Activated CD4-positive, alpha-beta T cell treated with anti-CD3 and anti-CD28 coated beads, Interleukin-2, amount 50 U/mL, for 4 hours (primary cell): ENCODE results near the gene CACNA1B.
"Not testable (repeated sequence)": the region's sequence is repeated elsewhere in the genome, so short reads cannot be mapped to it uniquely, and the experiment has no call there.

Experiments
- DNase-seq, 2 experiments: peaks; one replicate each; pipeline ENCODE4 v3.0.0-alpha.2; 2020

The CACNA1B gene

DNA sequence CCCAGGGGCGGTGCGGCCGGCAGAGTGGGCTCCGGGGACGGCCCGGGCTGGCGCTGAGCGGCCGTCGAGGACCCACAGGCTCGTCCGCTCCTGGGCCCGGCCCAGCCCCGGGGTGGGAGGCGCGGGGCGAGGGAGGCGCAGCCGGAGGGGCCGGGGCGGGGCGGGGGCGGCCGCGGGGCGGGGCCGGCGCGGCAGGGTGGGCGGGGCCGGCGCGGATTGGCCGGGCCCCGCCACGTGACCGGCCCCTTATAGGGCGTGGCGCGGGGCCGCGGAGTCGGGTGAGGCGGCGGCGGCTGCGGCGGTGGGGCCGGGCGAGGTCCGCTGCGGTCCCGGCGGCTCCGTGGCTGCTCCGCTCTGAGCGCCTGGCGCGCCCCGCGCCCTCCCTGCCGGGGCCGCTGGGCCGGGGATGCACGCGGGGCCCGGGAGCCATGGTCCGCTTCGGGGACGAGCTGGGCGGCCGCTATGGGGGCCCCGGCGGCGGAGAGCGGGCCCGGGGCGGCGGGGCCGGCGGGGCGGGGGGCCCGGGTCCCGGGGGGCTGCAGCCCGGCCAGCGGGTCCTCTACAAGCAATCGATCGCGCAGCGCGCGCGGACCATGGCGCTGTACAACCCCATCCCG lies at the start of gene CACNA1B:
Gene CACNA1B (plus strand): TSS at position 277 of the 617 bp plus-strand sequence. CDS start 152 bp downstream, at position 429.
- DNase-seq = not testable (repeated sequence)

GRCh38 chr9:137827908-137828526 lies 49.6 kb upstream of the CACNA1B start:
- no peak for DNase-seq

DNA sequence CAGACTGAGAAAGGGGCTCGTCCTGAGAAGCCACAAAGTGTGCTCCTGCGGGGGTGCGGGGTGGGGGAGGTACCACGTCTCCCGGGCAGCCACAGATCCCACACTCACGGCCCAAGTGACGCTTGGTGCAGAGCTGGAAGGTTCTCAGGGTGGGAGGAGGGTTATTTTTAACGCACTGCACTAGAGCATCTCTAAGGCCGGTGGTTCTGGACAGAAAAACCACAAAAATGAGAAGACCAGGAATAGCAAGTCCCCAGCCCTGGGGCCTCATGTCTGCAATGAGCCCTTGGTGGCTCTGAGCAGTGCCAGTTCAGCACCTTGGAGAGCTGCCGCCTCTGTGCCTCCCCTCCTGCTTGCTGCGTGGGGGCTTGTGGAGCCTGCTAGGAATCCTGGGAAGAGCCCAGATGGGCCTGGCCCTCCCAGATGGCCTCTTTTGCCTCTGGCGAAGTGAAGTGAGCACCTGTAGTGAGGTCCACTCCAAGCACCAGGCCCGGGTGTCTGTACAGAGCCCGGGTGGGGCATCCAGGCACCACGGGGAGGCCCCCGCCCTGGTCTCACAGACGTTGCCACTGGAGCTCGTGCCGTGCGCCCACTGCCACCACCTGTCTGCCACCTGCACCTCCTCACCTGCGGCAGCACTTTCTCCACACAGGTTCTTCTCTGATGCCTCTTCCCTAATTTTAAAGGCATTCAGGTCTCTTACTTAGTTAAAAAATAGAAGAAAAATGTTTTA lies 48.9 kb upstream of the CACNA1B start:
- no peak for DNase-seq

DNA sequence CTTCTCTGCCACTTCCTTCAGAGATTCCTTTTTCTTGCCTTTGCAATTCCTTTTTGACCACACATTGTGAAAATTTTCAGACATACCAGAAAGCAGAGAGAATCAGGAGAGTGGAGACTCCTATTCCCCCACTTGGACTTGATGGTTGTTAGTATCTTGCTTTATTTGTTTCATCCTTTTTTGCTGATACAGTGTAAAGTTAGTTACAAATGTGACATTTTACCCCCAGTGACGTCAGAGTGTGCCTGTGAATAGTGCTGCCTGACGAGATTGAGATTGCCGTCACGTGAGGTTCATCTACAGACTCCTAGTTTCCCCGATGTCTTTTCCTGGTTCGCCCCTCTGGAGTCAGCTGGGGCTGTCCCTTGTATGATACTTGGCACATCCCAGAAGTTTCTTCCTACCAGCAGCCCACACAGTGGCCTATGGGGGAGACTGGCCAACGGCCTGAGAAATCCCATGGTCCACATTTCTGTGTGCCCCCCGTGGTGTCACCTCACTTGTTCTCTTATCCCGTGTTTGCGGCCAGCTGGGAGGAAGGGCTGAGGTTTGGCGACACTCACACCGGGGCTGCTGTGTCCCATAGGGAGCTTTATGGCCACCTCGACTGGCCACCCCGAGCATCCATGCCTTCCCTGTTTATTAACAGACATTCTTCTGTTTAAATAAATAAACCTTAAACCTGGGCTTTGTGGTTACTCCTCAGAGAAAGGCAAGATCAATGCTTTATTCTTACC lies 48.2 kb upstream of the CACNA1B start:
- no peak for DNase-seq

DNA sequence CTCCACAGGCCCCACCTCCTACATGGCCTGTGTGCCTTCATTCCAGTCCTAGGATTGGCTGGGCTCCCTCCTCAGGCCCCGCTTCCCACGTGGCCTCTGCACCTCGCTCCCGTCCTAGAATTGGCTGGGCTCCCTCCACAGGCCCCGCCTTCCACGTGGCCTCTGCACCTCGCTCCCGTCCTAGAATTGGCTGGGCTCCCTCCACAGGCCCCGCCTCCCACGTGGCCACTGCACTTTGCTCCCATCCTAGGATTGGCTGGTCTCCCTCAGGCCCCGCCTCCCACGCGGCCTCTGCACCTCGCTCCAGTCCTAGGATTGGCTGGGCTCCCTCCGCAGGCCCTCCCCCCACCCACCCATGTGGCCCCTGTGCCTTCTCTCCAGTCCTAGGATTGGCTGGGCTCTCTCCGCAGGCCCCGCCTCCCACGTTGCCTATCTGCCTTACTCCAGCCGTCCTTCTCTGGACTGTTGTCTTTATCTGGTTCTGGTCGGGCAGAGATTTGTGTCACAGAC lies 45.3 kb upstream of the CACNA1B start:
- DNase-seq = no peak

DNA sequence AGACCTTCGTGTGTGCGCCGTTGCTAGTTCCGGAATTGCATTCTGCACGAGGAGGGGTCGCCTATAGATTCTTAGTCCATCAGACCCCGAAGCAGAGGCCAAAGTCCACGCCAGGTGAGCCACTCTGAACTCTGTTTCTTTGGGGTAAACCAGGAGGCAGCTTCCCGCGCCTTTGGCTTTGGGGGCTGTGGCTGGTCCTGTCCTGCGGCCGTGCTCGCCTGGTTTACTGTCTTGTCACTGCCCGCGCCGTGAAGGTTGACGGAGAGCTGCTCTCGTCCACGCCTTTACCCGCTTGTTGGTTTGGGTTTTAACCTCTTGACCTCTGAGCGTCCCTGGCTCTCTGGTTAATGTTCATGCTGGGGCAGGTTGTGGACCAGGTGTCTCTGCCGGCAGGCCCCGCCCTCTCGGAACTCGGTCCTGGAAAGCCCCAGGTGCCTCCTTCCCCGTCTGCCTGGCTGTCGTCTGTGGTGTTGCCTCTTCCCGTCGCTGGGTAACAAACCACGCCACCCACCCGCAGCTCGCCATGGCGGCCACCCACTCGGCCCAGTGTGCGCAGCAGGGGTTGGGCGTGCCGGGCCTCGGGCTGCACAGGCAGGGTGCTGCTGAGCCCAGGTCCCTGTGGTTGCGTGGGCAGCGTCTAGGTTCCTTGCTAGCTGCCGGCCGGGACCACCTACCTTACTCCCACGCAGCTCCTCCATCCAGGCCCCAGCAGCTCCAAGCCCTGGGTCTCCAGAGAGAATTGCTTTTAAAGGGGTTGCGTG lies 44.6 kb upstream of the CACNA1B start:
- no peak for DNase-seq

GRCh38 chr9:137833721-137834613 lies 43.6 kb upstream of the CACNA1B start:
- DNase-seq = no peak

- no peak for DNase-seq
Observed at GRCh38 chr9:137834846-137835546, 42.6 kb upstream of the CACNA1B start.

DNA sequence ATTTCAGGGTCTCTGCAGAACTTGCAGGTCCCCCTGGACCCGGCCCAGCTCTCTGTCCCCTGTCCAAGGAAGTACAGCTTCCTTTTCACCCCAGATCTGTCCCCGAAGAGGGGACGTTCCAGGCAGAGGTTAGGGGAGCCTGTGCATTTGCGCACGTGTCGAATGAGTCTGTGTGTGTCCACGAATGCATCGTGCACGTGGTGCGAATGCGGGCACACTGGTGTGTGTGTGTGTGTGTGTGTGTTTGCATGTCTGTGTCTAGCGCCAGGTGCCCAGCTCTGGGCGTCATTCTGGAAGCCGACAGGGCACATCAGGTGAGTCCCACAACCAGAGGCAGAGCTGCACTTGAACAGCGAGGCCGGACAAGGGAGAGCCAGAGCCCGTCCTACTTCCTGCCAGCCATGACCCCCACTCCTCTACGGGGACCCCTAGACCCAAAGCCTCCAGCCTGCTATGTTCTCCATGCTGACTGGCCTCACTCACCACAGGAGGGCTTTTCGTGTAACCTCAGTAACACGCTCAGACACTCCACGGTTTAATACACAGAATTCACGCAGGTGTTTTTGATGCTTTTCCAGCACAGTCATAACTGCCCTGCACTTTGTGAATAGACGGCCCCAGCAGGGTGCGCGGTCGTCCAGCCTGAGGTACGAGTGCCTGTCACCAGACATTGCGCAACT lies 41.3 kb upstream of the CACNA1B start:
- no peak for DNase-seq

DNA sequence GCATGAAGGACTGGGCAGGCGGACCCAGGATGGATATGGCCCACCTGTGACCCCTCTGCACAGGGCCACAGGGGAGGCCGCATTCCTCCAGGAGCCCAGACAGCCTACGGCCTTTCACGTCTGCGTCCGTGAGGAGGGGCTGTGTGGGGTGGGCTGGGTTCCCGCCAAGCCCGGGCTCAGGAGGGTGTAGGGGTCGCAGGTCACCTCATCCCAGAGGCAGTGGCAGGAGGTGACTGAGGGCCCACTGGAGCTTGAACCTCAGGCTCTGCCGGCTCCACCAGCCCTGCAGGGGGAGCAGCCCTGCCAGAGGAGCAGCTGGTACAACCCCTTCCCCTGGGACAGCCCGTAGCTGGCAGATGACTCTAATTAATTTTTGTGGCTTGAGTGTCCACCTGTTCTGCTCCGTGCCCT lies 40.7 kb upstream of the CACNA1B start:
- DNase-seq = no peak

DNA sequence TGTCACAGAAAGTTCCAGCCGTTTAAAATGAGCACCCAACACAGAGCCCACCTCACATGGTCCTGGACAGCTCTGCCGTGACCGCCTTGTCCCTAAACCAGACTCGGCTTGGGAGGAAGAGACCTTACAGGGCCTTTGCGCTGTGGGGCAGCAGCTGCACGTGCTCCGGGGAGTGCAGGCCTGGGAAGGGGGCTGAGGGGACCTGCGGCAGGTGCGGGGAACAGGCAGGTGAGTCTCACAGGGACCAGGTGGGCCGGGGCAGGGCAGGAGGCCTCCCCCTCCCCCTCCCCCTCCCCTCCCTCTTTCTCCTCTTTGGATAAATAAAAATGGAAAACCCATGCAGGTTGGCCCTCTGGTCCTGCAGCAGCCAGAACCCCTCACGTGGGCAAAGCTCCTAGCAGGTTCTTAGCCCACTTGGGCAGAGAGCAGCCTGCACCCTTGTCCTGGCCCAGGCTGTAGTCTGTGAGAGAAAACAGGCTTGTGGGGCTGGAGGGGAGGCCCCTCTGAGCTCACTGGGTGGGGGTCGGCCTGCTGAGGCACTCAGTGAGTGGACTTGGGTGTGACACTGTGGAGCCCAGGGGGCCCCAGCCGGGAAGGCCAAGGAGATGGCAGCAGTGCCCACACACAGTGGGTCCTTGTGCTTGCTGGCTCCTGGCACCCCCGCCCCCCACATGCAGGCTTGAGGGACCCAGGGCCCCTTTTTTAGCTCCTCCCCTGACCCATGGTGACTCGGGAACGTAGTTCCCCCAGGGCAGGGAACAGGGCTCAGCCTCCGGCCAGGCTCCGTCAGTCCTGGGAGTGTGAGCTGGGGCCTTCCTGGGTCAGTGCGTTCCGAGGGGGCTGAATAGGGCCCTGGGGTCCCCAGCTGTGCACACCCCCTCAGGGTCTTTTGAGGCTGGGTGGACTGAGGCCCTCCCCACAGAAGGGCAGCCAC lies 40.0 kb upstream of the CACNA1B start:
- DNase-seq = no peak

DNA sequence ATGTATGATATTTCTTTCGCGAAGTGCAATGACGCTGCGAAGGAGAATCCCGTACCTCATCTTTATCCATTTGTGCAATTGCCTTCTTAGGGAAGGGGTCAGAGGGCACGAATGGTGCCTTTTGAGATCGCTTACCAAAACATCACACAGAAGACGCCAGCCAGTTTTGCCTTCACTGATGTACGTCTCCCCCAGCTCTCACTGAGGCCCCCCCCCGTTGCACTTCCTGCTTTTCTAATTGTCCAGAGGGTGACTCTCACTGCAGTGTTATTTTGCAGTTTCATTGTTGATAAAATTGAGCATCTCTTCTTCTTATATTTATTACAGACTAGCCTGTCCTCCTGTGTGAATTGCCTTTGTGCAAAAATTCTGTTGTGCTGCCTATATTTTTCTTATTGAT lies 39.0 kb upstream of the CACNA1B start:
- no peak for DNase-seq

DNA sequence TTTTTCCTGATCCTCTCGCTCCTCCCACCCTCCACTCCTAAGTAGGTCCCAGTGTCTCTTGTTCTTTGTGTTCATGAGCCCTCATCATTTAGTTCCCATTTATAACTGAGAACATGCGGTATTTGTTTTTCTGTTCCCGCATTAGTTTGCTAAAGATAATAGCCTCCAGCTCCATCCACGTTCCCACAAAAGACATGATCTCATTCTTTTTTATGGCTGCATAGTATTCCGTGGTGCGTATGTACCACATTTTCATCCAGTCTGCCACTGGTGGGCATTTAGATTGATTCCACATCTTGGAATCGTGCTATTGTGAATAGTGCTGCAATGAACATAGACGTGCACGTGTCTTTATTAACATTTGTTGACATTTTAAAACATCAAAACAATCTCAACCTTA lies 34.2 kb upstream of the CACNA1B start:
- DNase-seq = no peak

DNA sequence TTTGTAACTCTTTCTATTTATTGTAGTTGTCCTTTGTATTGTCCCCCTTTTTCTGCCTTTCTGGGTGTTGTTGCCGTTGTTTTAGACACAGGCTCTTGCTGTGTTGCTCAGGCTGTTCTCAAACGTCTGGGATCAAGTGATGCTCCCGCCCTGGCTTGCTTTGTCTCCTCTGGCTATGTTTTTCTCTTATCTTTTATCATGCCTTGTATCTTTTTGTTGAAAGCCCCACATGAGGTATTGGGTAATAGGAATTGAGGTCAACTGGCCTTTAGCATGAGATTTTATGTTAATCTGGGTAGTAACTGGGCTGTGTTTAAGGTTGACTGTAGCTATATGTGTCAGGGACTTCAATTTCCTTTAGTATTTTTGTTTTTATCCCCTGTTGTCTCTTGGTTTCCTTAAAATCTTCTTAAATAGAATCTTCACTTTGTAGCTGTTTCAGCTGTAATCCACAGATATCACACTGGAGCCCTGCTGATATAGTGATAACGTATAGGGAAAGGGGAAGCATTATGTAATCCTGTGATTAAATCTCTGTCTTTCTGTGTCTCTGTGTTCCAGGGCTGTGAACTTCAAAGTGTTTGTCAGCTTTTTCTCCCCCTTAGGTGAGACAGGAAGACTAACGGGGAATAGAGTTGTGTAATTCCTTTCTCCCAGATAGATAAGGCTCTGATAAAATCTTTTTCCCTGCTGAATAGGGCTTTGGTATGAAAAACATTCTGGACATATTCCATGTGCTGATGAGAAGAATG lies 25.9 kb upstream of the CACNA1B start:
- no peak for DNase-seq

- DNase-seq = no peak
Observed at GRCh38 chr9:137853392-137853995, 24.1 kb upstream of the CACNA1B start.

GRCh38 chr9:137860361-137860760 lies 17.2 kb upstream of the CACNA1B start:
- DNase-seq = no peak

DNA sequence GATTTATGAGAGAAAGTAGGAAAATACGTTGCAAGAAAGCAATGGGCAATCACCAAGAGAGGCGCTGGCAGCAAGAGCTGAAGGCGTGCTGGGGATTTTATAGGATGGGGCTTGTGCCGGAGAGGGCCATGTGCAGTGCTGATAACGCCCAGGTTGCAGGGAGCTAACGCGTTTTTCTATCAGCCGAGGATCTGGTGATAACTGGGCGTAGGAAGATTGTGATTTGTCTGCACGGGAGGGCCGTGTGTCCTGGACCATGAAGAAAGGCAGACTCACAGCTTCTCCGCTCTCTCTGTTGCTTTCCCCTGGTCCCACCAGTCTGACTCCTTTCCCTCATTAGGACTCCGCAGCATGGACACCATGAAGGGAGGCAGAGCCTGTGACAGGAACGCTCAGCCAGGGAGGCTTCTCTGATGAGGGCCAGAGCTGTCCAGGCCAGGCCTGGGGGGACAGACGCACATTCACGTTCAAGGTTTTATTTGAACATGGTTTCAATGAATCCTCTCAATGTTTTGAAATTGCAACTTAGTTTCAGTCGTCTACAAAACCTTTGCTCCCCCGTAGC lies 11.9 kb upstream of the CACNA1B start:
- DNase-seq = no peak
